ENCODE data around the gene DAB2.
"Not testable (repeated sequence)": the region's sequence is repeated elsewhere in the genome, so short reads cannot be mapped to it uniquely, and the experiment has no call there.

Gene DAB2

DNA sequence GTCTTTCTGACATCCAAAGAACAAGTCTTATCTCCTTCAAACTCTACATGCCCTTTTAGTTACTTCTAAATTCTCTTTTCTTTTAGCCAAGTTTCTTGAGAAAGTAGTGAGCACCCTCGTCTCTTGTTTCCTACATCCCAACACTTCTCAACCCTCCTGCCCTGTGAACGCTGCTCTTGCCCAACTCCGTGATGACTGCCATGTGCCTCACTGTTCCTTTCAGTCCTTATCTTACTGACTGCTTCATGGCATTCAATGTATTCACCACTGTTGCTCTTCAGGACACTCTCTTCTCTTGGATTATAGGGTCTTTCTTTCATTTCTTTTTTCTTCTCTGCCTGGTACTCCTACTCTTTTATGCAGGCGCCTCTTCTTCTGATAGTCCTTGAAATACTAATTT, 75.3 kb downstream of the DAB2 start:
- no peak for ATAC-seq (ENCODE audit: low read depth)
- H3K4me3 Mint-ChIP-seq: no peak overlapping the region
- H3K27me3 Mint-ChIP-seq: peaks cover 1% of the 10 kb centered on the region

GRCh38 chr5:39342460-39342859, 82.3 kb downstream of the DAB2 start:
- Mint-ChIP-seq H3K4me1 (no peaks in the 10 kb centered on the region), H3K4me3 (no peak overlapping the region), H3K36me3 (no peaks in the 10 kb centered on the region), H3K9me3 (no peaks in the 10 kb centered on the region), H3K27me3 (peaks cover 9% of the 10 kb centered on the region), H3K27ac (no peak overlapping the region)
- no peak for DNase-seq (ENCODE audit: low spot score in 2 of 2)
- no peak for ATAC-seq (ENCODE audit: low read depth)

More for the DNA sequence above, 75.3 kb downstream of the DAB2 start:
- Mint-ChIP-seq H3K4me1 (no peaks in the 10 kb centered on the region), H3K9me3 (peaks cover 17% of the 10 kb centered on the region), H3K27ac (no peak overlapping the region), H3K36me3 (no peaks in the 10 kb centered on the region)
- no peak for DNase-seq (ENCODE audit: low spot score in 2 of 2)

- no peak overlapping the region for H3K4me3 Mint-ChIP-seq
- H3K4me1 Mint-ChIP-seq: no peaks in the 10 kb centered on the region
- H3K36me3 Mint-ChIP-seq: no peaks in the 10 kb centered on the region
- peaks cover 9% of the 10 kb centered on the region for H3K27me3 Mint-ChIP-seq
- H3K9me3 Mint-ChIP-seq: no peaks in the 10 kb centered on the region
- ATAC-seq (ENCODE audit: low read depth): no peak
- DNase-seq (ENCODE audit: low spot score in 2 of 2): no peak
- H3K27ac Mint-ChIP-seq: no peak overlapping the region
These were observed 82.9 kb downstream of the DAB2 start for GRCh38 chr5:39341896-39342295.

GRCh38 chr5:39340506-39340905, 84.3 kb downstream of the DAB2 start:
- ATAC-seq (ENCODE audit: low read depth) (no peak), DNase-seq (ENCODE audit: low spot score in 2 of 2) (no peak)
- H3K27me3 Mint-ChIP-seq: peaks cover 9% of the 10 kb centered on the region
- H3K4me3 Mint-ChIP-seq: no peak overlapping the region
- no peaks in the 10 kb centered on the region for H3K9me3 Mint-ChIP-seq
- no peaks in the 10 kb centered on the region for H3K4me1 Mint-ChIP-seq
- no peak overlapping the region for H3K27ac Mint-ChIP-seq
- no peaks in the 10 kb centered on the region for H3K36me3 Mint-ChIP-seq

GRCh38 chr5:39337252-39337915, 87.4 kb downstream of the DAB2 start:
- Mint-ChIP-seq H3K9me3 (peaks cover 2% of the 10 kb centered on the region), H3K27ac (no peak overlapping the region), H3K27me3 (peaks cover 3% of the 10 kb centered on the region), H3K4me3 (no peak overlapping the region), H3K36me3 (no peaks in the 10 kb centered on the region), H3K4me1 (no peaks in the 10 kb centered on the region)
- DNase-seq (ENCODE audit: low spot score in 2 of 2) (no peak), ATAC-seq (ENCODE audit: low read depth) (no peak)

GRCh38 chr5:39334296-39334695, 90.5 kb downstream of the DAB2 start:
- not testable (repeated sequence) for H3K4me3 Mint-ChIP-seq; H3K9me3 Mint-ChIP-seq; H3K27ac Mint-ChIP-seq; DNase-seq (ENCODE audit: low spot score in 2 of 2); H3K36me3 Mint-ChIP-seq; ATAC-seq (ENCODE audit: low read depth); H3K4me1 Mint-ChIP-seq; H3K27me3 Mint-ChIP-seq

GRCh38 chr5:39333104-39333503, 91.7 kb downstream of the DAB2 start:
- peaks cover 2% of the 10 kb centered on the region for H3K27me3 Mint-ChIP-seq
- no peaks in the 10 kb centered on the region for H3K4me1 Mint-ChIP-seq
- H3K9me3 Mint-ChIP-seq: peaks cover 2% of the 10 kb centered on the region
- H3K4me3 Mint-ChIP-seq: no peak overlapping the region
- no peak for DNase-seq (ENCODE audit: low spot score in 2 of 2)
- no peak for ATAC-seq (ENCODE audit: low read depth)
- no peaks in the 10 kb centered on the region for H3K36me3 Mint-ChIP-seq
- no peak overlapping the region for H3K27ac Mint-ChIP-seq

DNA sequence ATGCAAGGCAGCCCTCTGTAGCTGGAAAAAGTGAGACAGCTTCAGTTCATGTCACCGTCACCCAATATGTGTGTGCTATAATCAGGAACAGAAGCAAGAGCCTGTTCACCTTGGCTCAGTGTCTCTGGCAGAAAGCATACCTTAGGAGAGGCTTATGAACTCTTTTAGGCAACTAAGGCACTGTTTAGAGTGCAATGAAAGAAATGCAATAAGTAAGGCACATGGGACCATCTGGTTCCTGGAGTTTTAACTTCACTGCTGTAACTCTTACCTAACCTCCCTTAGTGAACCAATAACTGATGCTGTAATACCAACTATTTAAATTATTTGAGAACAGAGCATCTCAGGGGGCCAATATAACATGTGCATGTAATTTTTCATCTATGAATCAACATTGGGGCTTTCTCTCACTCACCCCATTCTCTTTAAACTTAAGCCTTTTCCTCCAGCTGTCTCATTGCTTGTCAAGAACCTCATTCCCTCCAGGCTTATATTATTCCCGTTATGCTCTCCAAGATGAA, 92.9 kb downstream of the DAB2 start:
- ATAC-seq (ENCODE audit: low read depth) (no peak), DNase-seq (ENCODE audit: low spot score in 2 of 2) (no peak)
- peaks cover 2% of the 10 kb centered on the region for H3K9me3 Mint-ChIP-seq
- H3K27ac Mint-ChIP-seq: no peak overlapping the region
- H3K4me3 Mint-ChIP-seq: no peak overlapping the region
- no peaks in the 10 kb centered on the region for H3K4me1 Mint-ChIP-seq
- H3K36me3 Mint-ChIP-seq: no peaks in the 10 kb centered on the region
- peaks cover 2% of the 10 kb centered on the region for H3K27me3 Mint-ChIP-seq

DNA sequence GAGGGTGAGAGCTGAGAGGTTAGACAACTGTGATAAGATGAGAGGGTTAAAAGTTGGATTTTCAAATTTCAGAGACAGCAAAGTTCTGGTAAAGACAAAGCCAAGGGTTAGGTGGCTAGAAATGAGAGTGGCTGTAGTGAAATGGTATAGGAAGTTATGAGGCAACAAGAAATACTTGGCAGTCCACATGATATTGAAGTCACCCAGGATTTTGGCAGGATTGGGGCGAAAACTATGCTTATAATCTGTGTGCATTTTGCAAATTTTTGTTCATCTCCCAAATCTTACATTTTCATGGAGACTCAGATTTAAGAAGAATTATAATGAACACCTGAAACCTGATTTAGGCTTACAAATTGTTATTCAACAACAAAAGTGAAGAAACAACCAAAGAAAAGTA, 96.0 kb downstream of the DAB2 start:
- H3K4me3 Mint-ChIP-seq: no peak overlapping the region
- H3K27me3 Mint-ChIP-seq: no peaks in the 10 kb centered on the region
- H3K4me1 Mint-ChIP-seq: no peaks in the 10 kb centered on the region
- H3K36me3 Mint-ChIP-seq: no peaks in the 10 kb centered on the region
- ATAC-seq (ENCODE audit: low read depth) (no peak), DNase-seq (ENCODE audit: low spot score in 2 of 2) (no peak)
- H3K27ac Mint-ChIP-seq: no peak overlapping the region
- H3K9me3 Mint-ChIP-seq: peaks cover 2% of the 10 kb centered on the region

- H3K27ac Mint-ChIP-seq: no peak overlapping the region
- ATAC-seq (ENCODE audit: low read depth): no peak
These were observed 101.2 kb downstream of the DAB2 start for GRCh38 chr5:39323542-39323941.

More at GRCh38 chr5:39323542-39323941, 101.2 kb downstream of the DAB2 start:
- Mint-ChIP-seq H3K9me3 (peaks cover 3% of the 10 kb centered on the region), H3K36me3 (peaks cover 2% of the 10 kb centered on the region), H3K4me1 (no peaks in the 10 kb centered on the region), H3K27me3 (peaks cover 8% of the 10 kb centered on the region), H3K4me3 (no peak overlapping the region)
- DNase-seq (ENCODE audit: low spot score in 2 of 2): no peak
